Naive thymus-derived CD4-positive, alpha-beta T cell (primary cell): Measurements from ENCODE around the gene ZNF222. TPM values are rescaled to one million over a fixed set of nuclear protein-coding genes. Genes with fewer than 3 reads are reported as not detected.

Experiments
- ATAC-seq: fragments of 150-1000 bp; cut with Tn5 transposase; 2 replicates; pipeline ENCODE4 v1.10.0; 2021; ENCODE audit warnings: mild to moderate bottlenecking, moderate library complexity
- CTCF ChIA-PET: fragments of 350-600 bp; sonication (Branson Sonifier 250); formaldehyde crosslinking; loops from one replicate; lab custom pipeline; 2021; ENCODE audit warnings: antibody characterized with exemption; lab: Charles Lee
- POLR2A ChIA-PET: fragments of 350-600 bp; sonication (Branson Sonifier 250); formaldehyde crosslinking; loops from one replicate; lab custom pipeline; 2021; ENCODE audit warnings: antibody characterized with exemption, inconsistent platforms; lab: Charles Lee
- DNase-seq, 9 donors: peaks; one replicate each; pipeline versions ENCODE4 v3.0.0 to v3.0.0-alpha.2; 2020 to 2022; ENCODE audit warnings: mixed read lengths in 1 of 9
- H3K27ac ChIP-seq: one replicate; pipeline ENCODE4 v1.7.0; 2013; ENCODE audit warnings: mild to moderate bottlenecking, low read depth, low read length, moderate library complexity
- H3K27me3 ChIP-seq, 2 donors: one replicate each; pipeline ENCODE4 v1.7.0; 2013; ENCODE audit warnings: low read length in 2 of 2, mild to moderate bottlenecking in 2 of 2, moderate library complexity in 2 of 2; ENCODE audit not compliant: control insufficient read depth in 2 of 2, insufficient read depth in 2 of 2
- H3K36me3 ChIP-seq, 3 experiments: 1 replicate in 2 of 3; 2 replicates in 1 of 3; pipeline ENCODE4 v1.7.0; 2013; ENCODE audit warnings: low read length in 3 of 3, mild to moderate bottlenecking in 3 of 3, moderate library complexity in 1 of 3; ENCODE audit not compliant: insufficient read depth in 3 of 3, control insufficient read depth in 2 of 3
- H3K4me1 ChIP-seq, 2 donors: one replicate each; pipeline ENCODE4 v1.7.0; 2013; ENCODE audit warnings: low read length in 2 of 2, mild to moderate bottlenecking in 2 of 2, moderate library complexity in 1 of 2; ENCODE audit not compliant: control insufficient read depth in 2 of 2, insufficient read depth in 2 of 2
- H3K4me3 ChIP-seq: 2 replicates; pipeline ENCODE4 v1.7.0; 2013; ENCODE audit warnings: mild to moderate bottlenecking, low read length
- H3K9me3 ChIP-seq, 3 experiments: 1 replicate in 2 of 3; 2 replicates in 1 of 3; pipeline ENCODE4 v1.7.0; 2013; ENCODE audit warnings: low read length in 3 of 3; ENCODE audit not compliant: control insufficient read depth in 2 of 3
- H3K27ac Mint-ChIP-seq, 9 donors: one replicate each; pipeline ENCODE4 v1.8.0; 2020 to 2022; ENCODE audit warnings: mixed read lengths in 9 of 9, mild to moderate bottlenecking in 8 of 9, moderate library complexity in 5 of 9, inconsistent platforms in 2 of 9
- H3K27me3 Mint-ChIP-seq, 5 donors: one replicate each; pipeline ENCODE4 v1.8.0; 2021 to 2022; ENCODE audit warnings: mixed read lengths in 5 of 5, mild to moderate bottlenecking in 1 of 5
- H3K36me3 Mint-ChIP-seq, 5 donors: one replicate each; pipeline ENCODE4 v1.8.0; 2020 to 2022; ENCODE audit warnings: mixed read lengths in 5 of 5, mild to moderate bottlenecking in 3 of 5, inconsistent platforms in 1 of 5
- H3K4me1 Mint-ChIP-seq, 7 donors: one replicate each; pipeline ENCODE4 v1.8.0; 2020 to 2022; ENCODE audit warnings: mixed read lengths in 7 of 7, mild to moderate bottlenecking in 3 of 7, inconsistent platforms in 1 of 7
- H3K4me3 Mint-ChIP-seq, 10 donors: one replicate each; pipeline ENCODE4 v1.8.0; 2020 to 2022; ENCODE audit warnings: mild to moderate bottlenecking in 10 of 10, mixed read lengths in 10 of 10, moderate library complexity in 6 of 10, inconsistent platforms in 2 of 10
- H3K9me3 Mint-ChIP-seq, 11 donors: one replicate each; pipeline ENCODE4 v1.8.0; 2020 to 2022; ENCODE audit warnings: mixed read lengths in 11 of 11, mild to moderate bottlenecking in 4 of 11, inconsistent platforms in 1 of 11, moderate library complexity in 1 of 11
- intact Hi-C, 2 donors: fragments of 100-400 bp; cut with micrococcal nuclease; formaldehyde crosslinking; loops; one replicate each; pipeline ENCODE4 v1.15.1; 2023
- polyA plus RNA-seq, 2 donors: library from polyadenylated mRNA; unstranded; fragments of 300-500 nt; fragmentation: Illumina TruSeq; gene quantifications; one replicate each; pipeline ENCODE4 v1.2.3, GENCODE V29; 2021
- total RNA-seq, 6 experiments: library from RNA in 5 of 6; stranded (reverse) in 5 of 6; gene quantifications; 1 replicate in 5 of 6; 2 replicates in 1 of 6; pipeline ENCODE4 v1.2.3 and lab custom pipeline; 2021 to 2026

ZNF222 gene
- total and polyA plus RNA-seq, 7 experiments from 2014 or later: 2.1 to 10.1 (median 3.6) TPM

GRCh38 chr19:44076325-44076724 is 51.1 kb downstream of the ZNF222 start:
- DNase-seq: no peak
- H3K9me3 ChIP-seq: no peaks in the 10 kb centered on the region

More at GRCh38 chr19:44076325-44076724, 51.1 kb downstream of the ZNF222 start:
- Mint-ChIP-seq H3K27ac (no peak overlapping the region), H3K4me1 (peaks cover 15 to 34% (median 22%) of the 10 kb centered on the region in 7 donors), H3K27me3 (no peaks in the 10 kb centered on the region), H3K9me3 (peaks cover 4 to 25% (median 5%) of the 10 kb centered on the region in 11 donors), H3K36me3 (peaks cover 5 to 53% (median 36%) of the 10 kb centered on the region in 5 donors), H3K4me3 (no peak overlapping the region)
- H3K27ac ChIP-seq: no peak overlapping the region
- no peaks in the 10 kb centered on the region for H3K27me3 ChIP-seq
- POLR2A ChIA-PET: no interaction called here
- no peak overlapping the region for H3K4me3 ChIP-seq
- ATAC-seq: no peak
- peaks cover 0 to 25% (median 0%) of the 10 kb centered on the region in 3 experiments for H3K36me3 ChIP-seq
- peaks cover 13 to 15% of the 10 kb centered on the region in 2 donors for H3K4me1 ChIP-seq
- CTCF ChIA-PET: no interaction called here
- intact Hi-C loops: no loop called here

Other genes with a start within 250 kb of the ZNF222 start
- 10 to 100 TPM; 12.8 to 53.4 (median 18.8) TPM for gene KCNN4, start 244.4 kb upstream of the ZNF222 start, total RNA-seq
- gene KCNN4, start 244.4 kb upstream of the ZNF222 start, polyA plus RNA-seq: 10 to 100 TPM in 1 of 2 donors, 1 to 10 TPM in 1; 8.1 to 16.0 TPM
- gene LYPD5, start 222.9 kb upstream of the ZNF222 start, total RNA-seq: under 1 TPM in 4 of 5 experiments, not detected in 1; 0.19 to 0.89 (median 0.61) TPM
- under 1 TPM; 0.28 to 0.34 TPM for gene LYPD5, start 222.9 kb upstream of the ZNF222 start, polyA plus RNA-seq
- 10 to 100 TPM in 2 of 5 experiments, 1 to 10 TPM in 3; 4.3 to 24.4 (median 7.7) TPM for gene ZNF283, start 198.1 kb upstream of the ZNF222 start, total RNA-seq
- gene ZNF283, start 198.1 kb upstream of the ZNF222 start, polyA plus RNA-seq: 1 to 10 TPM; 2.2 to 3.7 TPM
- gene ZNF404, start 141.4 kb upstream of the ZNF222 start, total RNA-seq: 1 to 10 TPM in 4 of 5 experiments, under 1 TPM in 1; 0.47 to 4.7 (median 1.9) TPM
- 1 to 10 TPM; 2.1 to 3.9 TPM for gene ZNF404, start 141.4 kb upstream of the ZNF222 start, polyA plus RNA-seq
- gene ZNF45, start 90.1 kb upstream of the ZNF222 start, total RNA-seq: 10 to 100 TPM in 4 of 5 experiments, 1 to 10 TPM in 1; 8.4 to 28.5 (median 15.3) TPM
- gene ZNF45, start 90.1 kb upstream of the ZNF222 start, polyA plus RNA-seq: 10 to 100 TPM; 15.6 to 19.0 TPM
- gene ZNF221, start 74.2 kb upstream of the ZNF222 start, total RNA-seq: 1 to 10 TPM in 3 of 5 experiments, under 1 TPM in 2; 0.69 to 2.0 (median 1.7) TPM
- gene ZNF221, start 74.2 kb upstream of the ZNF222 start, polyA plus RNA-seq: 1 to 10 TPM in 1 of 2 donors, under 1 TPM in 1; 0.65 to 1.0 TPM
- gene ZNF155, start 41.2 kb upstream of the ZNF222 start, total RNA-seq: 10 to 100 TPM in 2 of 5 experiments, 1 to 10 TPM in 3; 5.2 to 13.3 (median 9.1) TPM
- gene ZNF155, start 41.2 kb upstream of the ZNF222 start, polyA plus RNA-seq: 1 to 10 TPM in 1 of 2 donors, under 1 TPM in 1; 0.99 to 2.8 TPM
- gene ZNF230, start 22.4 kb upstream of the ZNF222 start, total RNA-seq: 10 to 100 TPM in 2 of 5 experiments, 1 to 10 TPM in 3; 2.7 to 18.1 (median 6.7) TPM
- 1 to 10 TPM; 2.4 to 4.6 TPM for gene ZNF230, start 22.4 kb upstream of the ZNF222 start, polyA plus RNA-seq
- gene ZNF223, start 26.7 kb downstream of the ZNF222 start, total RNA-seq: 1 to 10 TPM in 4 of 5 experiments, under 1 TPM in 1; 0.15 to 8.7 (median 2.3) TPM
- gene ZNF223, start 26.7 kb downstream of the ZNF222 start, polyA plus RNA-seq: 1 to 10 TPM; 1.7 to 4.8 TPM
- 1 to 10 TPM; 1.9 to 4.4 (median 2.4) TPM for gene ZNF284, start 46.8 kb downstream of the ZNF222 start, total RNA-seq
- under 1 TPM; 0.54 to 0.61 TPM for gene ZNF284, start 46.8 kb downstream of the ZNF222 start, polyA plus RNA-seq
- gene ZNF224, start 69.0 kb downstream of the ZNF222 start, total RNA-seq: 10 to 100 TPM; 35.0 to 82.0 (median 44.2) TPM
- gene ZNF224, start 69.0 kb downstream of the ZNF222 start, polyA plus RNA-seq: 10 to 100 TPM; 11.1 to 17.1 TPM
- 10 to 100 TPM in 1 of 5 experiments, 1 to 10 TPM in 3, under 1 TPM in 1; 0.69 to 13.0 (median 5.1) TPM for gene ZNF225, start 88.0 kb downstream of the ZNF222 start, total RNA-seq
- gene ZNF225, start 88.0 kb downstream of the ZNF222 start, polyA plus RNA-seq: 1 to 10 TPM; 1.9 to 5.8 TPM
- 10 to 100 TPM in 3 of 5 experiments, 1 to 10 TPM in 2; 2.8 to 25.2 (median 13.4) TPM for gene ZNF234, start 116.2 kb downstream of the ZNF222 start, total RNA-seq
- gene ZNF234, start 116.2 kb downstream of the ZNF222 start, polyA plus RNA-seq: 1 to 10 TPM; 3.7 to 9.5 TPM
- 10 to 100 TPM; 14.0 to 59.9 (median 20.3) TPM for gene ZNF226, start 139.7 kb downstream of the ZNF222 start, total RNA-seq
- gene ZNF226, start 139.7 kb downstream of the ZNF222 start, polyA plus RNA-seq: 10 to 100 TPM; 26.0 to 28.1 TPM
- 10 to 100 TPM; 18.3 to 51.5 (median 30.0) TPM for gene ZNF227, start 187.2 kb downstream of the ZNF222 start, total RNA-seq
- gene ZNF227, start 187.2 kb downstream of the ZNF222 start, polyA plus RNA-seq: 10 to 100 TPM; 17.9 to 20.4 TPM
- gene ZNF233, start 234.5 kb downstream of the ZNF222 start, total RNA-seq: under 1 TPM in 1 of 5 experiments, not detected in 4; 0.14 TPM
- gene ZNF233, start 234.5 kb downstream of the ZNF222 start, polyA plus RNA-seq: under 1 TPM; 0.47 to 0.95 TPM